ENCODE measurements around the gene MOXD1.

MOXD1 gene

DNA sequence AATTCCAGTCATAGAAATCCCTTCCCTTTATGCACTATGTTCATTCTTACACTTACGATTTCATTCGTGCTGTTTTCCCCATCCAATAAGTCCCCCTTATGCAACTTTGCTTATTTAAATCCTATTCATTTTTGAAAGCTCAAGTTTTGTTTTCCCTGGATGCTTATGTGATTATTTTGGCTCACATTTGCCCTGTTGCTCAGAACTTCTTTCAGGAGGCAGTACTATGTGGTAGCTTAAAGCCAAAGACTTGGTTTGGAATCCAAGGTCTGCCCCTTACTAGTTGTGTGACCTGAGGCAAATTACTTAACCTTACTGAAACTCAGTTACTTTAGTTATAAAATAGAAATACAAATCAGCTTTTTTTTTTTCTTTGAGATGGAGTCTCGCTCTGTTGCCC, 59.6 kb downstream of the MOXD1 start:
- H3K4me1 ChIP-seq: no peaks in the 10 kb centered on the region
- TF ChIP-seq, protein P1, sequence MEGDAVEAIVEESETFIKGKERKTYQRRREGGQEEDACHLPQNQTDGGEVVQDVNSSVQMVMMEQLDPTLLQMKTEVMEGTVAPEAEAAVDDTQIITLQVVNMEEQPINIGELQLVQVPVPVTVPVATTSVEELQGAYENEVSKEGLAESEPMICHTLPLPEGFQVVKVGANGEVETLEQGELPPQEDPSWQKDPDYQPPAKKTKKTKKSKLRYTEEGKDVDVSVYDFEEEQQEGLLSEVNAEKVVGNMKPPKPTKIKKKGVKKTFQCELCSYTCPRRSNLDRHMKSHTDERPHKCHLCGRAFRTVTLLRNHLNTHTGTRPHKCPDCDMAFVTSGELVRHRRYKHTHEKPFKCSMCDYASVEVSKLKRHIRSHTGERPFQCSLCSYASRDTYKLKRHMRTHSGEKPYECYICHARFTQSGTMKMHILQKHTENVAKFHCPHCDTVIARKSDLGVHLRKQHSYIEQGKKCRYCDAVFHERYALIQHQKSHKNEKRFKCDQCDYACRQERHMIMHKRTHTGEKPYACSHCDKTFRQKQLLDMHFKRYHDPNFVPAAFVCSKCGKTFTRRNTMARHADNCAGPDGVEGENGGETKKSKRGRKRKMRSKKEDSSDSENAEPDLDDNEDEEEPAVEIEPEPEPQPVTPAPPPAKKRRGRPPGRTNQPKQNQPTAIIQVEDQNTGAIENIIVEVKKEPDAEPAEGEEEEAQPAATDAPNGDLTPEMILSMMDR (IDR thresholded peaks at IDR 0.05): no peak
- H3K4me2 ChIP-seq (ENCODE audit: low read length): no peak overlapping the region
- H2AFZ ChIP-seq: no peak overlapping the region
- no peaks in the 10 kb centered on the region for H3K36me3 ChIP-seq (ENCODE audit: control insufficient read depth, insufficient read depth, low read length)
- no peaks in the 10 kb centered on the region for H3K9me3 ChIP-seq (ENCODE audit: control insufficient read depth, low read length)
- H3K4me3 ChIP-seq (ENCODE audit: low read depth, low read length): no peak overlapping the region
- H3K27me3 ChIP-seq (ENCODE audit: control insufficient read depth, insufficient read depth, low read length): no peaks in the 10 kb centered on the region
- no peak overlapping the region for H3K9ac ChIP-seq
- H3K79me2 ChIP-seq: no peaks in the 10 kb centered on the region
- no peak overlapping the region for H3K27ac ChIP-seq

DNA sequence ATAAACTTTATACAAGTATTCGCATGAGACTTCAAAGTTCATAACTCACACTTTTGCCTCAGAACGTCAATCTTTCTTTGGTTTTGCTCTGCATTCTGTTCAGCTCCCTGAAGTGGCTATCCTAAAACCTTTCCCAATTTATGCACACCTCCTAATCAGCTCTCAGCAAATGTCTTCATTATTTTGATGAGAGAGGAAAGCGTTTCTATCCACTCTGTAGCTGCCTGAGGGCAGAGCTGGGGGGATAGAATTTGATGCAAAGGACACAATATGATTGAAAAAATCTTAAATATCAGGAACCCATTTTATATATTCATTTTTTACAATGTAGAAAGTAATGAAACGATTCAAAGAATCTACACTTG, 66.8 kb downstream of the MOXD1 start:
- Histone ChIP-seq H3K79me2 (no peaks in the 10 kb centered on the region), H2AFZ (no peak overlapping the region), H3K27ac (no peak overlapping the region), H3K9ac (no peak overlapping the region), H3K9me3 (ENCODE audit: control insufficient read depth, low read length) (no peaks in the 10 kb centered on the region), H3K4me3 (ENCODE audit: low read depth, low read length) (no peak overlapping the region), H3K27me3 (ENCODE audit: control insufficient read depth, insufficient read depth, low read length) (no peaks in the 10 kb centered on the region), H3K4me2 (ENCODE audit: low read length) (no peak overlapping the region), H3K36me3 (ENCODE audit: control insufficient read depth, insufficient read depth, low read length) (no peaks in the 10 kb centered on the region), H3K4me1 (no peaks in the 10 kb centered on the region)
- TF ChIP-seq, protein P1 (IDR thresholded peaks at IDR 0.05): no peak

DNA sequence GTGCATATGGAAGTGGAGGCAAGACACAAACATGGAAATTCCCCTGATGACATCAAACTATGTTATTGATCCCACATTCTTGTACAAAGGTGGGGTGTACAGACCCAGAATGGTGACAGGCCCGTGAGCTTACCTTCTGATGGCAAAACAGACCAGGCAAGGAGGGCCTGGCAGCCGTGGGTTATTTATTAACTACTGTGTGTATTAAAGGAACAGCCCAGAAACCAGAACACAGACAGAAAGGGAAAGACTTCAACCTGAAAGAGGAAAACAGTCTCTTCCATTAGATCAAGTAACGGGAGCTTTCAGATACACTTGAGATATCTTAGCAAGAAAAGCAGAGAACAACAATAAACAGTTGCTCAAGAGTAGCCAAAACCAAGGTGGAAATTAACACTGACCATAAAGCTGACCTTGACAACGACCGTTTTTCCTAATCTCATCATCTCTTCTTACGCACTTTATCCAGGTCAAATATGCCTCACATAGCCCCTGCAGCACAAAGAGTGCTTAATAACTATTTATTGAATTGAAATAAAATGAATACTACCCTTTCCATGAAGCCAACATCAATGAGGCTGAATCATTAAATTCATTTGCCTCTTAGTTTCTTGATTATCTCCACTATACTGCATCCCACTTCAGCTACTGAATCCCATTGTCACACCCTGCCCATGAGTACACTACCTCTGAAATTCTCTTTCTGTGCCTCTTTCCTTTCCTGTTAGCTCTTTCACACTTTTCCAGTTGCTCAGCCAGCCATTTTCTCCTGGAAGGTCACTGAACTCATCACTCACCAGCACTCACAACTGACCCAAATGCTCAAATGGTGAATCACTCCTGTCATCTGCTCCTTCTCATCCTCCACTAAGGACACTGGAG, 67.4 kb downstream of the MOXD1 start:
- H3K9me3 ChIP-seq (ENCODE audit: control insufficient read depth, low read length): no peaks in the 10 kb centered on the region
- H3K9ac ChIP-seq: no peak overlapping the region
- TF ChIP-seq, protein P1 (IDR thresholded peaks at IDR 0.05): no peak
- H3K4me3 ChIP-seq (ENCODE audit: low read depth, low read length): no peak overlapping the region
- no peaks in the 10 kb centered on the region for H3K27me3 ChIP-seq (ENCODE audit: control insufficient read depth, insufficient read depth, low read length)
- H3K4me2 ChIP-seq (ENCODE audit: low read length): no peak overlapping the region
- no peaks in the 10 kb centered on the region for H3K79me2 ChIP-seq
- no peaks in the 10 kb centered on the region for H3K4me1 ChIP-seq
- no peak overlapping the region for H2AFZ ChIP-seq
- no peaks in the 10 kb centered on the region for H3K36me3 ChIP-seq (ENCODE audit: control insufficient read depth, insufficient read depth, low read length)
- H3K27ac ChIP-seq: no peak overlapping the region

DNA sequence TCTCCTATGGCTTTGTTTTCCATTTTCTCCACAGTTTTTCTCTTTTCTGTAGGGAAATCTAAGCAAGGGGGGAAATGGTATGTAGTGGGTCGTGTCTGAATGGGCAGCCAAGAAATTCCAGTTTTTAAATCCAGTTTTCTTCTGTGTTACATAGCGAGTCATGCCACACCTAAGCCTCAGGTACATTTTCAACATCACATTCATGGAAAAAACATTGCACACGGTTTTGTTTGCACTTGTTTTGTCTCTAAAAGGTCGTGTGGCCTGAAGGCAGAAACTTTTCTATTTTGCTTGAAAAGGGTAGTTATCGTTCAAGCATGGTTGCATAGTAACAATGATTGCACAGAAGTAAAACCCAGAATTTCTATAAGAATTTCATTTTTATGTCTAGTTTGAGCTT, 70.5 kb downstream of the MOXD1 start:
- Histone ChIP-seq H3K9me3 (ENCODE audit: control insufficient read depth, low read length) (no peaks in the 10 kb centered on the region), H3K27ac (no peak overlapping the region), H3K4me2 (ENCODE audit: low read length) (no peak overlapping the region), H3K4me1 (no peaks in the 10 kb centered on the region), H3K9ac (no peak overlapping the region), H3K79me2 (no peaks in the 10 kb centered on the region), H2AFZ (no peak overlapping the region), H3K36me3 (ENCODE audit: control insufficient read depth, insufficient read depth, low read length) (no peaks in the 10 kb centered on the region), H3K27me3 (ENCODE audit: control insufficient read depth, insufficient read depth, low read length) (no peaks in the 10 kb centered on the region), H3K4me3 (ENCODE audit: low read depth, low read length) (no peak overlapping the region)
- TF ChIP-seq, protein P1 (IDR thresholded peaks at IDR 0.05): no peak

DNA sequence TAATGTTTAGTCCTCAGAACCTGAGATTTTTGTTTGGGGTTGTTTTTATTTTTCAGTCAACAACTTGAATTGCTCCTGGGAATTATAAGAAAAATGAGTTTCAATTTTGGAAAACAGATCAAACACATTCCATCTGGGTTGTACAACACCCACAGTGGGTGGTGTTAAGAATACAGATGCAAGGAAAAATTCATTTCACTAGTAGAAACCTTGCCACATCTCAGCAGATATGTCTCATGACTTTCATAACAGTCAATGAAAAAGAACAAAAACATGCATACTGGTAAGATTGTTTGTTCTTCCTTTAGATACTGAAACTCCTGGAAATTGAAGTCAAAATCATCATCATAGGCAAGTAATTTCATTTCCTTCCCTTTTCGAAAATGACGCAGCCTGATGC, 78.9 kb downstream of the MOXD1 start:
- Histone ChIP-seq H3K9ac (no peak overlapping the region), H3K36me3 (ENCODE audit: control insufficient read depth, insufficient read depth, low read length) (no peaks in the 10 kb centered on the region), H3K79me2 (no peaks in the 10 kb centered on the region), H3K4me3 (ENCODE audit: low read depth, low read length) (no peak overlapping the region), H3K27me3 (ENCODE audit: control insufficient read depth, insufficient read depth, low read length) (no peaks in the 10 kb centered on the region), H2AFZ (no peak overlapping the region), H3K4me1 (no peaks in the 10 kb centered on the region), H3K9me3 (ENCODE audit: control insufficient read depth, low read length) (no peaks in the 10 kb centered on the region), H3K27ac (no peak overlapping the region), H3K4me2 (ENCODE audit: low read length) (no peak overlapping the region)
- TF ChIP-seq, protein P1 (IDR thresholded peaks at IDR 0.05): no peak

All from parathyroid adenoma (tissue), 2 donors.